AG09319 (cell line): ENCODE results near the gene GABBR2.

Experiments
- DNase-seq: peaks from one replicate; pipeline ENCODE4 v3.0.0-alpha.2; 2010; ENCODE audit warnings: low read depth; ENCODE audit errors: extremely low read depth
- TF ChIP-seq, protein P1 (sequence below): IDR thresholded peaks from 2 replicates; pipeline ENCODE4 v1.5.1; 2011; ENCODE audit warnings: low read depth, mild to moderate bottlenecking, inconsistent platforms, low read length, moderate library complexity

Gene GABBR2

DNA sequence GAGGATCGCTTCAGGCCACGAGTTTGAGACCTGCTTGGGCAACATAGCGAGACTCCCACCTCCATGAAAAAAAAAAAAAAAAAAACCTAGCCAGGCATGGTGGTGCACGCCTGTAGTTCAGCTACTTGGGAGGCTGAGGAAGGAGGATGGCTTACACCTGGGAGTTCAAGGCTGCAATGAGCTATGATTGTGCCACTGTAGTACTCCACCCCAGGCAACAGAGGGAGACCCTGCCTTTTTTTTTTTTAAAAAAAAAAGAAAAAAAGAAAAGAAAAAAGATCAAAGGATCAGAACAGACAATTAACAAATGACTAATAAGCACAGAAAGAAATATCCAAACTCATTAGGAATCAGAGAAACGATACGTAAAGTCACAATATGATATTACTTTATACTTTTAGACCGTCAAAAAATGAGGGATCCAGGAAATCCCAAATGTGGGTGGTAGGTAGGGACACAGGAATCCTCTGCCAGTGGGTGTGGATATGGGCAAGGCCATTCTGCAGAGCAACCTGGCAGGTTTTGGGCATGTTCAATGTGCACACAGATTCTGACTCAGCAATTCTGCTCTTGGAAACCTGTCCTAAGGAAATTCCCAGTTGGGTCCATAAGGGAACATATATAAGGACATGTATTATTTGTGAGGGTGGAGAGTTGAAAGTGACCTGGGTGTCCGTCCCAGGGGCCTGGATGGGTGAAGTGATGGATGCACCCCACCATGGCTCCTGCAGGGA, 308.6 kb downstream of the GABBR2 start:
- DNase-seq = no peak
- TF ChIP-seq, protein P1, sequence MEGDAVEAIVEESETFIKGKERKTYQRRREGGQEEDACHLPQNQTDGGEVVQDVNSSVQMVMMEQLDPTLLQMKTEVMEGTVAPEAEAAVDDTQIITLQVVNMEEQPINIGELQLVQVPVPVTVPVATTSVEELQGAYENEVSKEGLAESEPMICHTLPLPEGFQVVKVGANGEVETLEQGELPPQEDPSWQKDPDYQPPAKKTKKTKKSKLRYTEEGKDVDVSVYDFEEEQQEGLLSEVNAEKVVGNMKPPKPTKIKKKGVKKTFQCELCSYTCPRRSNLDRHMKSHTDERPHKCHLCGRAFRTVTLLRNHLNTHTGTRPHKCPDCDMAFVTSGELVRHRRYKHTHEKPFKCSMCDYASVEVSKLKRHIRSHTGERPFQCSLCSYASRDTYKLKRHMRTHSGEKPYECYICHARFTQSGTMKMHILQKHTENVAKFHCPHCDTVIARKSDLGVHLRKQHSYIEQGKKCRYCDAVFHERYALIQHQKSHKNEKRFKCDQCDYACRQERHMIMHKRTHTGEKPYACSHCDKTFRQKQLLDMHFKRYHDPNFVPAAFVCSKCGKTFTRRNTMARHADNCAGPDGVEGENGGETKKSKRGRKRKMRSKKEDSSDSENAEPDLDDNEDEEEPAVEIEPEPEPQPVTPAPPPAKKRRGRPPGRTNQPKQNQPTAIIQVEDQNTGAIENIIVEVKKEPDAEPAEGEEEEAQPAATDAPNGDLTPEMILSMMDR = no peak

DNA sequence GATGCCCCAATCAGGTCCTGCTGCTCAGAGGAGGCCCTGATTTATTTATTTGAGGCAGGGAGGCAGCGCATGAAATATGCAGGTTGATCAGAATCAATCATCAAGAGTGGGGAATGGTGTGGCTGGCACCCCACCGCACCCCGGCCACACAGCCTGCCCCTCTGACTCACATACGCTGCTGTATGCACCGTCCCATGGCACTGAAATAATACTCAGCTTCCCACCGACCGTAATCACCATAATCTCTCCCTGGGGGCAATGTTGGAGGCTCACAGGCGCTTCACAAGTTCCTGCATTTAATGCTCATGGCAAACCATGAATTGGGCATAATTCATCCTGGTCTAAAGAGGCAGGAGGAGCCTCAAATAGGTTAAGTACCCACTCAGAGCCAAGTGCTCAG, 312.1 kb downstream of the GABBR2 start:
- no peak for DNase-seq
- TF ChIP-seq, protein P1 = no peak

DNA sequence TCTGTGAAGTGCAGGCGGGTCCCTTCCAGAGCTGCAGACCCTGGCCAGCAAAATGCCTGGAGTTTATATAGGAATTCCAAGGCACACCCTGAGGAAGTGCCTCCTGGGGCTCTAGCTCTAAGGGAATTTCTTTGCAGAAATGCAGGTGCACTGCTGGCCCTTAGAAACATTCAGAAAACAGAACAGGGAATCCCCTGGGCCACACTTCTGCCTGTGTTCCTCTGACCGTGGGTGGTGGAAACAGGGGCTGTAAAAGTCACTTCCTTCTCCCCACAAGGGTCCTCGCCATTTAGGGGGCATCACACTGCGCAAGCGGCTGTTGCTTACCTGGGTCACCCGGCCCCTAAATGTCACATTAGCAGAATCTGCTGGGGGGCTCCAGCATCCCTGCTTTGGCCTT, 312.5 kb downstream of the GABBR2 start:
- no peak for DNase-seq
- TF ChIP-seq, protein P1 = no peak

DNA sequence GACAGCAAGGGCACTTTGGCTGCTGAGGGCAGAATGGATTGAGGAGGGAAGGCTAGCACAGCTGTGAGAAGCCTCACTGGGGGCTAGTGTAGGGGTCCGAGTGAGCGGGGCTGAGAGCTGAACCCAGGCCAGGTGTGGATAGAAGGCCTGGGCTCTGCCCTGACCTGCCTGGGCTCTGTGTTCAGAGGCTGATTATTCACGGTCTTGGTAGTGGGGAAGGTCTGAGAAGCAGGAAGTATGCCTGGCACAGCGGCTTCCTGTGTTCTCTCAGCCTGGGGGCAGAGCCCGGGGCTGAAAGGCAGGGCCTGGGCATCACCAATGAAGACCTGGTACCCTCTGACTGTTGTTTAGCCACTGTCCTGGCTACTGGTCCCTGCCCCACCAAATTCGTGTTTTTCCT, 316.9 kb downstream of the GABBR2 start:
- TF ChIP-seq, protein P1 = no peak
- no peak for DNase-seq

DNA sequence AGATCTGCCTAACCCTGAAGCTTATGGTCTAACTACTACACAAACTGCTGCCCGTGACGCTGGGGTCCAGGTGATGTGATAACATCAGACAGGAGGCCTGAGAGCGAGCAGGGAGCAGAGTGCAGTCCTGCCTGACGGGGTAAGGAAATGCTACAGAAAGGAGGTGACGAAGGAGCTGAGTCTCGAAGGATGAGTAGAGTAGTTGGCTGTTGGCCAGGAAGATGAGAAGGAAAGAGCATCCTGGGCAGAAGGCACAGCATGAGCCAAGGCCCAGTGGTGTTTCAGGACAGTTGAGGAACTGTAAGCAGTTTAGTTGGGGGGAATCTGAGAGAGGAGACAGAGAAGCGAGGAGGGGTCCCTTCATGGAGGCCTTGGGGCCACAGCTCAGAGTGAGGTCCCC, 317.3 kb downstream of the GABBR2 start:
- DNase-seq = no peak
- TF ChIP-seq, protein P1 = no peak

DNA sequence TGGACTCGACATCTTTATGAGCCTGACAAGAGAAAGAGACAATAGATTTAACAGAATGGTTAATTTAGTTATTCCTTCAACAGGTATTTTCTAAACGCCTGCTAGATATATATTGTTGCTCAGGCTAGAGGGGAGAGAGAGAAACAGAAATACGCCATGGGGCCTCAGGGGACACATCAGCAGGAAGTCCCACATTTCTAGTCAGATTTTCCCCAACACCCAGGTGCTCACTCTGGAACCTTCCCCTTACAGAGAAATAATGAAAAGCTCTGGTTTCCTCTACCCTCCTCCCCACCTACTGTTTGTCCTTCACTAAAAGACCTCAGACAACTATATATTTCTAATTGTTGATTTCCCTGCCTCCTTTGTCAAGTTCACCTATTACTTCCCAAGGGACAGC, 323.0 kb downstream of the GABBR2 start:
- DNase-seq = no peak
- TF ChIP-seq, protein P1 = no peak

DNA sequence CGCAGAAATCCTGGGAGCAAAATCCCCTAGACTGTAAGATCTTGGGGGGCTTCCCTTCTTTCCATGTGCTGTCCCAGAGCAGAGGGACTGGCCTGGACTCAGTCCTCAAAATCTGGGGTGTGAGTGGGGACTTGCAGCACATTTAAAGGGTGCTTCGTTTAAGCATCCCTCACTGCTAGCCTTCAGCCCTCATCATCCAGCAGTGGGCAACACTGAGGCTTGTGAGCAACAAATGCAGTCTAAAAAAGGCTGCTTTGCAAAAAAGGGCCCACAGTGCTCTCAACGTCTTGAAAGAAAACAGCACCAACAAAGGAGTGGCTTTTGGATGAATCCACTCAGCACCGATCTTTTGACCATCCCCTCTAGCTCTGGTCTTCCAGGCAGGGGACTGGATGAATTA, 325.0 kb downstream of the GABBR2 start:
- TF ChIP-seq, protein P1 = no peak
- DNase-seq = no peak
